Chondrocyte (in vitro differentiated cells): ENCODE measurements around the gene IP6K2. TPM values are rescaled to one million over a fixed set of nuclear protein-coding genes. Genes with fewer than 3 reads are reported as not detected.
"Not testable (repeated sequence)": the region's sequence is repeated elsewhere in the genome, so short reads cannot be mapped to it uniquely, and the experiment has no call there.

Experiments
- DNase-seq: peaks from one replicate; pipeline ENCODE4 v3.0.0; 2021; ENCODE audit warnings: mixed read lengths, low spot score
- H3K27ac Mint-ChIP-seq: one replicate; pipeline ENCODE4 v1.8.0; 2021; ENCODE audit warnings: mild to moderate bottlenecking, moderate library complexity, mixed read lengths; ENCODE audit not compliant: unreplicated experiment
- H3K27me3 Mint-ChIP-seq: 2 replicates; pipeline ENCODE4 v1.8.0; 2021; ENCODE audit warnings: low read depth, mixed read lengths
- H3K36me3 Mint-ChIP-seq: 2 replicates; pipeline ENCODE4 v1.8.0; 2021; ENCODE audit warnings: low read depth, mixed read lengths
- H3K4me1 Mint-ChIP-seq: 2 replicates; pipeline ENCODE4 v1.8.0; 2021; ENCODE audit warnings: low read depth, mild to moderate bottlenecking, mixed read lengths
- H3K4me3 Mint-ChIP-seq: one replicate; pipeline ENCODE4 v1.8.0; 2021; ENCODE audit warnings: mild to moderate bottlenecking, moderate library complexity, mixed read lengths; ENCODE audit not compliant: unreplicated experiment
- H3K9me3 Mint-ChIP-seq: 2 replicates; pipeline ENCODE4 v1.8.0; 2021; ENCODE audit warnings: low read depth, mixed read lengths
- CTCF ChIP-seq: fragments of 200-600 bp; sonication (generic); IDR thresholded peaks from 2 replicates; pipeline ENCODE4 v1.5.0; 2021; ENCODE audit warnings: antibody characterized with exemption, mild to moderate bottlenecking, moderate library complexity
- long read RNA-seq: library from polyadenylated mRNA; stranded (forward); transcript quantifications from one replicate; pipeline ENCODE4 v2.0.0, GENCODE V29; 2021
- total RNA-seq: library from RNA; stranded (reverse); gene quantifications from 3 replicates; pipeline ENCODE4 v1.2.1, GENCODE V29; 2021

IP6K2 gene
- 68.8 to 109 TPM (median 72.3 TPM) in 3 replicates for total RNA-seq
- long read RNA-seq, transcript IP6K2-201 (6 exons, 1,775 nt), result major isoform, 28 of 70 reads
- long read RNA-seq, partial matches to known transcripts, result 5 of 70 reads
- long read RNA-seq, other reads (novel, unspliced or antisense), result 33 of 70 reads

- no peaks in the 10 kb centered on the region for H3K27me3 Mint-ChIP-seq
- peak within 1 kb of the TSS; percentile 95 for H3K4me3 Mint-ChIP-seq
- H3K4me1 Mint-ChIP-seq, result peaks cover 37% of the 10 kb centered on the region
- TF ChIP-seq CTCF, result no peak
- no peaks in the 10 kb centered on the region for H3K9me3 Mint-ChIP-seq
- H3K27ac Mint-ChIP-seq, result peak within 1 kb of the TSS; percentile 97
- H3K36me3 Mint-ChIP-seq, result peaks cover 1% of the 10 kb centered on the region
- peak; percentile 100 for DNase-seq
Observed at GRCh38 chr3:48716982-48717746, at the start of gene IP6K2. Gene IP6K2, minus strand, starts transcription at chr3:48717221. Its CDS starts 21,930 bp downstream, at chr3:48695291.

- Mint-ChIP-seq H3K27ac (no peak overlapping the region), H3K9me3 (no peaks in the 10 kb centered on the region), H3K36me3 (peaks cover 25% of the 10 kb centered on the region), H3K4me3 (no peak overlapping the region), H3K4me1 (peaks cover 10% of the 10 kb centered on the region), H3K27me3 (no peaks in the 10 kb centered on the region)
- peak; percentile 52 for TF ChIP-seq CTCF
- no peak for DNase-seq
Observed at GRCh38 chr3:48765376-48765775, 48.4 kb upstream of the IP6K2 start.

- DNase-seq, result no peak
- no peaks in the 10 kb centered on the region for H3K9me3 Mint-ChIP-seq
- H3K4me1 Mint-ChIP-seq, result peaks cover 15% of the 10 kb centered on the region
- peaks cover 21% of the 10 kb centered on the region for H3K36me3 Mint-ChIP-seq
- no peaks in the 10 kb centered on the region for H3K27me3 Mint-ChIP-seq
- H3K4me3 Mint-ChIP-seq, result no peak overlapping the region
- TF ChIP-seq CTCF, result no peak
- no peak overlapping the region for H3K27ac Mint-ChIP-seq
Observed at GRCh38 chr3:48762816-48763215, 45.8 kb upstream of the IP6K2 start.

- H3K4me3 Mint-ChIP-seq, DNase-seq, H3K9me3 Mint-ChIP-seq, H3K27me3 Mint-ChIP-seq: not testable (repeated sequence)
- peaks cover 21% of the 10 kb centered on the region for H3K36me3 Mint-ChIP-seq
- peaks cover 15% of the 10 kb centered on the region for H3K4me1 Mint-ChIP-seq
- H3K27ac Mint-ChIP-seq, result peak overlapping the region; percentile 8
Observed at GRCh38 chr3:48759991-48760540, 43.0 kb upstream of the IP6K2 start.

- not testable (repeated sequence) for H3K9me3 Mint-ChIP-seq, DNase-seq, H3K27me3 Mint-ChIP-seq, H3K4me3 Mint-ChIP-seq
- H3K4me1 Mint-ChIP-seq, result peaks cover 15% of the 10 kb centered on the region
- peaks cover 19% of the 10 kb centered on the region for H3K36me3 Mint-ChIP-seq
- peak overlapping the region; percentile 49 for H3K27ac Mint-ChIP-seq
Observed at GRCh38 chr3:48759531-48759930, 42.5 kb upstream of the IP6K2 start.

GRCh38 chr3:48759071-48759470 is 42.0 kb upstream of the IP6K2 start:
- H3K4me3 Mint-ChIP-seq, result no peak overlapping the region
- no peak for TF ChIP-seq CTCF
- H3K4me1 Mint-ChIP-seq, result peaks cover 15% of the 10 kb centered on the region
- peaks cover 15% of the 10 kb centered on the region for H3K36me3 Mint-ChIP-seq
- peak overlapping the region; percentile 49 for H3K27ac Mint-ChIP-seq
- no peak for DNase-seq
- H3K27me3 Mint-ChIP-seq, result no peaks in the 10 kb centered on the region
- H3K9me3 Mint-ChIP-seq, result no peaks in the 10 kb centered on the region
